SK-N-SH (cell line): ENCODE measurements around the gene CLEC7A.

Source experiments
- FOSL2 ChIP-seq: IDR thresholded peaks from 2 replicates; pipeline ENCODE4 v1.4.0; 2012; ENCODE audit warnings: low read depth, mild to moderate bottlenecking, moderate library complexity, borderline replicate concordance
- MAX ChIP-seq: IDR thresholded peaks from 2 replicates; pipeline ENCODE4 v1.4.0; 2012; ENCODE audit warnings: low read depth
- TAF1 ChIP-seq: IDR thresholded peaks from 2 replicates; pipeline ENCODE4 v1.6.1; 2012; ENCODE audit warnings: low read depth, mild to moderate bottlenecking, low read length, moderate library complexity, borderline replicate concordance
- YY1 ChIP-seq: IDR thresholded peaks from 2 replicates; pipeline ENCODE4 v1.4.0; 2012; ENCODE audit warnings: low read depth, mild to moderate bottlenecking
- ZBTB33 ChIP-seq: IDR thresholded peaks from 2 replicates; pipeline ENCODE4 v1.4.0; 2012; ENCODE audit warnings: low read depth, borderline replicate concordance
- TF ChIP-seq, protein P1 (sequence below): fragments of 200-600 bp; sonication (generic); IDR thresholded peaks from 2 replicates; pipeline ENCODE4 v1.6.1; 2017; ENCODE audit warnings: antibody characterized with exemption, mild to moderate bottlenecking, moderate library complexity
- TF ChIP-seq, protein P2 (sequence below): IDR thresholded peaks from 2 replicates; pipeline ENCODE4 v1.6.1; 2012; ENCODE audit warnings: mild to moderate bottlenecking, low read depth, low read length, moderate library complexity

GRCh38 chr12:10101042-10101579 is 28.9 kb downstream of the CLEC7A start:
- TF ChIP-seq TAF1 (no peak), MAX (no peak), YY1 (no peak), FOSL2 (no peak), ZBTB33 (no peak)
- TF ChIP-seq, protein P1, sequence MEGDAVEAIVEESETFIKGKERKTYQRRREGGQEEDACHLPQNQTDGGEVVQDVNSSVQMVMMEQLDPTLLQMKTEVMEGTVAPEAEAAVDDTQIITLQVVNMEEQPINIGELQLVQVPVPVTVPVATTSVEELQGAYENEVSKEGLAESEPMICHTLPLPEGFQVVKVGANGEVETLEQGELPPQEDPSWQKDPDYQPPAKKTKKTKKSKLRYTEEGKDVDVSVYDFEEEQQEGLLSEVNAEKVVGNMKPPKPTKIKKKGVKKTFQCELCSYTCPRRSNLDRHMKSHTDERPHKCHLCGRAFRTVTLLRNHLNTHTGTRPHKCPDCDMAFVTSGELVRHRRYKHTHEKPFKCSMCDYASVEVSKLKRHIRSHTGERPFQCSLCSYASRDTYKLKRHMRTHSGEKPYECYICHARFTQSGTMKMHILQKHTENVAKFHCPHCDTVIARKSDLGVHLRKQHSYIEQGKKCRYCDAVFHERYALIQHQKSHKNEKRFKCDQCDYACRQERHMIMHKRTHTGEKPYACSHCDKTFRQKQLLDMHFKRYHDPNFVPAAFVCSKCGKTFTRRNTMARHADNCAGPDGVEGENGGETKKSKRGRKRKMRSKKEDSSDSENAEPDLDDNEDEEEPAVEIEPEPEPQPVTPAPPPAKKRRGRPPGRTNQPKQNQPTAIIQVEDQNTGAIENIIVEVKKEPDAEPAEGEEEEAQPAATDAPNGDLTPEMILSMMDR, result no peak
- TF ChIP-seq, protein P2, sequence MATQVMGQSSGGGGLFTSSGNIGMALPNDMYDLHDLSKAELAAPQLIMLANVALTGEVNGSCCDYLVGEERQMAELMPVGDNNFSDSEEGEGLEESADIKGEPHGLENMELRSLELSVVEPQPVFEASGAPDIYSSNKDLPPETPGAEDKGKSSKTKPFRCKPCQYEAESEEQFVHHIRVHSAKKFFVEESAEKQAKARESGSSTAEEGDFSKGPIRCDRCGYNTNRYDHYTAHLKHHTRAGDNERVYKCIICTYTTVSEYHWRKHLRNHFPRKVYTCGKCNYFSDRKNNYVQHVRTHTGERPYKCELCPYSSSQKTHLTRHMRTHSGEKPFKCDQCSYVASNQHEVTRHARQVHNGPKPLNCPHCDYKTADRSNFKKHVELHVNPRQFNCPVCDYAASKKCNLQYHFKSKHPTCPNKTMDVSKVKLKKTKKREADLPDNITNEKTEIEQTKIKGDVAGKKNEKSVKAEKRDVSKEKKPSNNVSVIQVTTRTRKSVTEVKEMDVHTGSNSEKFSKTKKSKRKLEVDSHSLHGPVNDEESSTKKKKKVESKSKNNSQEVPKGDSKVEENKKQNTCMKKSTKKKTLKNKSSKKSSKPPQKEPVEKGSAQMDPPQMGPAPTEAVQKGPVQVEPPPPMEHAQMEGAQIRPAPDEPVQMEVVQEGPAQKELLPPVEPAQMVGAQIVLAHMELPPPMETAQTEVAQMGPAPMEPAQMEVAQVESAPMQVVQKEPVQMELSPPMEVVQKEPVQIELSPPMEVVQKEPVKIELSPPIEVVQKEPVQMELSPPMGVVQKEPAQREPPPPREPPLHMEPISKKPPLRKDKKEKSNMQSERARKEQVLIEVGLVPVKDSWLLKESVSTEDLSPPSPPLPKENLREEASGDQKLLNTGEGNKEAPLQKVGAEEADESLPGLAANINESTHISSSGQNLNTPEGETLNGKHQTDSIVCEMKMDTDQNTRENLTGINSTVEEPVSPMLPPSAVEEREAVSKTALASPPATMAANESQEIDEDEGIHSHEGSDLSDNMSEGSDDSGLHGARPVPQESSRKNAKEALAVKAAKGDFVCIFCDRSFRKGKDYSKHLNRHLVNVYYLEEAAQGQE, result no peak
